GM19240 (cell line): ENCODE data around the gene WDR43.
"Not testable (repeated sequence)": the region's sequence is repeated elsewhere in the genome, so short reads cannot be mapped to it uniquely, and the experiment has no call there.

ENCODE experiments used
- DNase-seq: peaks from one replicate; pipeline ENCODE4 v3.0.0; 2011; ENCODE audit warnings: low spot score; ENCODE audit not compliant: insufficient read length

WDR43 gene

DNA sequence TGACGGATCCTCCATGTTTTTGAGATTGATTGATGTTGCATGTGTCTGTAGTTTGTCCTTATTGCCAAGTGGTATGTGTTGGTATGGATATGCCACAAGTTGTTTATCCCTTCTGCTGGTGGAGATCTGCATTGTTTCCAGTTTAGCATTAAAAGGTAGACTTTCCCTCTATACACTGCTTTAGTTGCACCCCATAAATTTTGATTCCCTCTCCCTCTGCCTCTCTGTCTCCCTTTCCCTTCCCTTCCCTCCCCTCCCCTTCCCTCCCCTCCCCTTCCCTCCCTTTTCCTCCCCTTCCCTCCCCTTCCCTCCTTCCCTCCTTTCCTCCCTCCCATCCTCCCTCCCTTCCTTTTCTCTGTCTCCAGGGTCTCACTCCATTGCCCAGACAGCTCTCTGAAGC is 68.0 kb downstream of the WDR43 start:
- no peak for DNase-seq

DNA sequence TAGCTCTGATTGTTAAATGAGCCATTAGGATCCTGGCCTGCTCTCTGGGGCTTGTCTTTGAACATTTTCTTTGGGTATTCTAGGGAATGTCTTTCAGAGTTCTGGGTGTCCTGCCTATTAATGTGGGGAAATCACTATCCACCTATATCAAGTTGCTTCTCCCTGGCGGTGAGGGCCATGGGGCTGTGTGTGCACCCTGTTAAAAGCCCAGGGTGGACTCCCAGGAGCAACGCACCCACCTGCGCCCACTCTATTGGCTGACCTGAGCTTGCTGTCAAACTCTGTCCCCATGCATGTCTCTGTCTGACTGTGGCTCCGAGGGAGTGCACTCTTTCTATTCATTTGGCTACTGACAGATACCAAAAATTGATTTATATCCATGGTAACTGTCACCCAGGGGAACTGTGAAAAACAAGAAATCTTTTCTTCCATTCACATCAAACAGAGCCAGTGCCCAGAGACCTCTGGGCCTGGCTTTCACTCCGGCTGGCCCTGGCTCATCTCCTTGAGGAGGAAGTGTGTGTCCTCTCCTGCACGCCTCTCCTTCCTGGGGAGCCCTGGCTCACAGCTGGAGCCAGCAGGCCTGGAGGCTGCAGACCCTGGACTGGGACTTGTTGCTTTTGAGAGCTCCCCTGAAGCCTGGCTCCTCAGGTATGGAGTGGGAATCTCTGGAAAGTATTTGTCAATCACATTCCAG is 76.1 kb downstream of the WDR43 start:
- no peak for DNase-seq

DNA sequence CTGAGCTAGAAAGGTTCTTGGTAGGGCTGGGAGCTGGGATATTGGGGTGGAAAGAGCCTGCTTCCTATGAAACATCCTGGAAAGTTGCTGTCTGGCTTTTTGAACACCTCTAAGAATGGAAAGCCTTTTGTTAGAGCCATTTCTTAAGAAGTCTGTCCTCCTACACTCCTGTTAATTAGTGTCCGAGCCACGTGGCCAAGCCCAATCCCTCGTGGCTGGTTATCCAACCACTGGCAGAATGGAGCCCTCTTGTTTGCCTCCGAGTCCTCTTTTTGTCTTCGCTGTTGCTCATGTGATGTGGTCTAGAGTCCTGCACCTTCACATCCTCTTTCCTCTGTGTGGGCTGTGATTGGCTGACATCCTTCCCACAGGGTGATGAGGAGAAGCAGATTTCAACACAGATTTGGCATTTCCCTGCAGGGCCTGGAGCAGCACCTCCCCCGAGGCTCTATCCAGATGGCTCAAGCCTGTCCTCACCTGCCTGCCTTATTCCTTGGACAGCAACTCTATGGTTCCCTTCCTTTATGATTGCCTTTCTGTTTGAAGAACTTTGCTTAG is 78.4 kb downstream of the WDR43 start:
- DNase-seq, result no peak

DNA sequence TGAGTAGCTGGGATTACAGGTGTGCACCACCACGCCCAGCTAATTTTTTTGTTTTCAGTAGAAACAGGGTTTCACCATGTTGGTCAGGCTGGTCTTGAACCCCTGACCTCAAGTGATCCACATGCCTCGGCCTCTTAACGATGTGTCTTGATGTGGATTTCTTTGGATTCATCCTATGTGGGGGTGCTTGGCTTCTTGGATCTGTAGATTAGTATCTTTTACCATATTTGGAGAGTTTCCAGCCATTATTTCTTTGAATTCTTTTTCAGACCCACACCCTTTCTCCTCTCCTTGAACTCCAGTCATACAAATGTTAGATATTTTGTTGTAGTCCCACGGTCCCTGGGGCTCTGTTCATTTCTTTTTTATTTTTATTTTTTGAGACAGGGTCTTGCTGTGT is 79.8 kb downstream of the WDR43 start:
- no peak for DNase-seq

- no peak for DNase-seq
Observed at GRCh38 chr2:28975671-28976070, 81.2 kb downstream of the WDR43 start.

DNA sequence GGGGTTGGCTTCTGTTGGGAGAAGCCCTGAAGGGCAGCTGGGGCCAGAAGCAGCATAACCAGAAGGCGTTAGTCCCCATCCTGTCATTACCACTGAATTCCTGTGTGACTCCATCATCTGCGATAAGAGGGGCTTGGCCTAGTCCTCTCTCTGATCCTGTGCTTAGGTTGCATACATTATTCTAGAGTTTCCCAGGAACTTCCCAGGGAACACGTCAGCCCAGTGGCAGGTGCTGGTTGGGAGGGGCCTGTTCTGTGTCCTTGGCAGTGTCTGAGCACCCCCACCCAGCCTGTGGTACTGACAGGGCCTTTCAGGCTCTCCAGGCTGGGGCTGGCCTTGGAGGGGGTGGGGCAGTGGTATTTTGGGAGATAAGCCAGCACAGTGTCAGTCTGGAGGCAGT is 82.1 kb downstream of the WDR43 start:
- DNase-seq, result no peak

GRCh38 chr2:28977176-28977875 is 82.9 kb downstream of the WDR43 start:
- no peak for DNase-seq

GRCh38 chr2:28978001-28978400 is 83.5 kb downstream of the WDR43 start:
- not testable (repeated sequence) for DNase-seq

GRCh38 chr2:28978606-28979005 is 84.1 kb downstream of the WDR43 start:
- no peak for DNase-seq

GRCh38 chr2:28979041-28979440 is 84.6 kb downstream of the WDR43 start:
- no peak for DNase-seq

GRCh38 chr2:28979576-28980366 is 85.3 kb downstream of the WDR43 start:
- no peak for DNase-seq

- DNase-seq, result no peak
Observed at GRCh38 chr2:28980368-28981015, 86.0 kb downstream of the WDR43 start.

GRCh38 chr2:28981016-28981441 is 86.6 kb downstream of the WDR43 start, which contains the start of gene TOGARAM2:
TOGARAM2 (plus strand) TSS chr2:28981298; CDS start chr2:28994835, 13,537 bp downstream.
- no peak for DNase-seq

GRCh38 chr2:28981620-28982376 is 87.3 kb downstream of the WDR43 start:
- no peak for DNase-seq

DNA sequence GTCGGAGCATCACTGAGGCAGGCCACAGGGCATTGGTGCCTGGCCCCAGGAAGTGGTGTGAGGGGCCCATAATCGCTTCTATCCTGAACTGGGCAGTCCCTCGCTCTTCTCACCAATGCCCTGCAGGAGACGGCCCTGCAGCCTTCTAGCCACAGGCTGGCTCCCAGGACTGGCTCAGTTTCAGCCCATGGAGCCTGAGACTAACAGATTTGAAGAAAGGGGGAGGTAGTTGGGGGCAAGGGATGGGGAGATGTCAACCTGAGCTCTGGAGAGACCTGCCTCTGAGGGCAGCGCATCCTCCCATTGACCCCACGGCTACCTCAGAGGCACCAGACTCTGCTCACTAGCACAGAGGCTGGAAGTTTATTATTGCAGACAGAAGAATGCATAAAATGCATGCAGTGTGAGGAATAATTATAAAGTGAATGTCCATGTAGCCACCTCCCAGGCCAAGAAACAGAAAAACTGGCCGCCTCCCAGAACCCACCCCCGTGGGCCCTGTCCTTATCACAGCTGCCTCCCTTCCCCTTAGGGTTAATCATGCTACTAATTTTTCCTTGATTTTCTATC is 88.0 kb downstream of the WDR43 start:
- DNase-seq, result no peak

DNA sequence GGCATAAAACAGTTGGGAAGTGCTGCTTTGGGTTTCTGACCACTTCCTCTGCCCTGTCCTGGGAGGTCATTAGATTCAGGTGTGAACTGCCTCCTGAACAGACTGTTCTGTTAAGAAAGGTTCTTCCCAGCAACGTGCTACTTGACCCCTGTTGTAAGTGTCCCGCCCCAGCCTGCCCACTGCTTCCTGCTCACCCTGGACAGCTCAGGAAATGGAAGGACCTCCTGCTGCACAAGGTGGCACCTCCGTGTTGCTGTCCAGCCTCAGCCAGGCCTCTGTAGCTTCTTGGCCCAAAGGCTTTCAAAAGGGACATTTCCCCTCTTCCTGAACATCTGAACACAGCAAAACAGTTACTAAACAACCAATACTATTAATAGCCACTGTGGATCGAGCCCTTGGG is 92.0 kb downstream of the WDR43 start:
- no peak for DNase-seq

DNA sequence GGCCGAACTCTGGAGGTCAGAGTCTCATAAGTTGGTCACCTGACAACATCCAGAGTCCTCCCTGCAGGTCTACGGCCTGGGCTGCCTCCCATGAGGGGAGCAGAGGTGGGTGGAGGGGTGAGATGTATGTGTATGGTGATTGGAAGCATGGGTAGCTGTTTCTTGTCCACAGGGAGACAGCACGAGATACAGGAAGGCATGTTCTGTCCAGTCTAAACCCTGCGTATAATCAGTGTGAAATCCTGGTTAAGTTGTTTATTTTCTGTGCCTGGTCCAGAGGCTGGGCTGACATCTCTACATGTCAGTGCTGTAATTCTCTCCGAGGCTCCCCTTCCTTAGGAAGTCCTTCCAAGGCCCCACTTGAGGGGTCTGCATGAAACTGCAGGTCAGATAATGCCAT is 95.5 kb downstream of the WDR43 start:
- no peak for DNase-seq

GRCh38 chr2:28990445-28990844 is 96.0 kb downstream of the WDR43 start:
- DNase-seq, result no peak

DNA sequence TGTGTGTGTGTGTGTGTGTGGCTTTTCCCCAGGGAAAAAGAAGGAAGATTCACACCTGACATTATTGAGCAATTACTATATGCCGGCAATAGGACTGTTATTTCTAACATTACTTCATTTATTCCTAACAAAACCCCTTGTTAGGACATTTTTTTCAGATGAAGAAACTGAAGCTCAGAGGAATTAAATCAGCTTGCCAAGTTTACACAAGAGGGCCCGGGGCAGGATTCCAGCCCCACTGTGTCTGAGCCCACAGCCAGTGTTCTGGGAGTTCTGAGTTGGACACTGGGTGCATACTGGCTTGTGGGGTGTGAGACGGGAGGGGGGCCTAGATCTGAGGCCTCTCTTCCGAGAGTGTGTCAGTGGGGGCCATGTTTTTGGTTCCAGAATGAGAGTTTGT is 96.6 kb downstream of the WDR43 start:
- DNase-seq, result no peak

GRCh38 chr2:28991460-28991859 is 97.0 kb downstream of the WDR43 start:
- DNase-seq, result no peak
